ENCODE data around the gene DAPK3. TPM values are rescaled to one million over a fixed set of nuclear protein-coding genes. Genes with fewer than 3 reads are reported as not detected.

The DAPK3 gene
- total RNA-seq, 1 experiment from 2014 or later, result 58.6 TPM

DNA sequence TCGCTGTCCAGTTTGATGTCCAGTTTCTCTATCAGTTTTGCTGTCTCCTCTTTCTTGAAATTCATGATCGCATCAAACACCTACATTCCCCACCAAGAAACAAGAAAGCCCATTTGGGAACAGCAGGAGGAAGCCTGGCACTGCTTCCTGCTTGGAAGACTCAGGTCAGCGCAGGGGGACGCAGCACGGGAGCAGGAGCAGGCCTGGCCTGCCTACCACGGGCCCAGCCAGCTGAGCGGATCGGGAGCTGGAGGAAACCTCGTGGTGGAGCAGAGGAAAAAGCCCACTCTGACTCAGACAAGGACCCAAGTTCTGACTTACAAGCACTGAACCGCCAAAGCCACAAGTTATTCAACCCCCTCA is 10.5 kb upstream of the DAPK3 start:
- intact Hi-C loops (cut with micrococcal nuclease; ENCODE audit: unreplicated experiment), result loop anchor here (10.0 kb wide), 1 partner anchor 83 kb away; the partner anchor contains the start of gene ZBTB7A
- Histone ChIP-seq H3K4me3 (ENCODE audit: low read depth, low read length) (no peak overlapping the region), H3K9me3 (no peaks in the 10 kb centered on the region), H3K27me3 (replicated peaks; ENCODE audit: control insufficient read depth, insufficient read depth, low read length) (no peaks in the 10 kb centered on the region), H3K4me1 (peaks cover 12% of the 10 kb centered on the region), H3K36me3 (ENCODE audit: control insufficient read depth, insufficient read depth, low read length) (peaks cover 49% of the 10 kb centered on the region)
- H3K9me3 Mint-ChIP-seq (ENCODE audit: unreplicated experiment), result no peaks in the 10 kb centered on the region
- no peaks in the 10 kb centered on the region for H3K27me3 Mint-ChIP-seq (ENCODE audit: insufficient read depth, unreplicated experiment)
- BruUV-seq (replicated peaks), result no TSS peak
- DNase-seq, result no peak
- H3K4me1 Mint-ChIP-seq (ENCODE audit: low read depth, unreplicated experiment), result peaks cover 6% of the 10 kb centered on the region
- no peak overlapping the region for H3K4me3 Mint-ChIP-seq (ENCODE audit: unreplicated experiment)
- ChIA-PET POLR2A (interaction anchor here (1.0 kb wide), 1 partner anchor 12 kb away, joined by 3 read pairs; no protein-coding TSS in a partner anchor), CTCF (no interaction called here)
- H3K36me3 Mint-ChIP-seq (ENCODE audit: insufficient read depth, unreplicated experiment), result peaks cover 98% of the 10 kb centered on the region
- H3K27ac Mint-ChIP-seq (ENCODE audit: unreplicated experiment), result peak overlapping the region; percentile 20
- TF ChIP-seq, protein P1, sequence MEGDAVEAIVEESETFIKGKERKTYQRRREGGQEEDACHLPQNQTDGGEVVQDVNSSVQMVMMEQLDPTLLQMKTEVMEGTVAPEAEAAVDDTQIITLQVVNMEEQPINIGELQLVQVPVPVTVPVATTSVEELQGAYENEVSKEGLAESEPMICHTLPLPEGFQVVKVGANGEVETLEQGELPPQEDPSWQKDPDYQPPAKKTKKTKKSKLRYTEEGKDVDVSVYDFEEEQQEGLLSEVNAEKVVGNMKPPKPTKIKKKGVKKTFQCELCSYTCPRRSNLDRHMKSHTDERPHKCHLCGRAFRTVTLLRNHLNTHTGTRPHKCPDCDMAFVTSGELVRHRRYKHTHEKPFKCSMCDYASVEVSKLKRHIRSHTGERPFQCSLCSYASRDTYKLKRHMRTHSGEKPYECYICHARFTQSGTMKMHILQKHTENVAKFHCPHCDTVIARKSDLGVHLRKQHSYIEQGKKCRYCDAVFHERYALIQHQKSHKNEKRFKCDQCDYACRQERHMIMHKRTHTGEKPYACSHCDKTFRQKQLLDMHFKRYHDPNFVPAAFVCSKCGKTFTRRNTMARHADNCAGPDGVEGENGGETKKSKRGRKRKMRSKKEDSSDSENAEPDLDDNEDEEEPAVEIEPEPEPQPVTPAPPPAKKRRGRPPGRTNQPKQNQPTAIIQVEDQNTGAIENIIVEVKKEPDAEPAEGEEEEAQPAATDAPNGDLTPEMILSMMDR (IDR thresholded peaks at IDR 0.05; ENCODE audit: insufficient read depth in 1 of 2, low read depth in 1 of 2, low read length in 1 of 2, severe bottlenecking in 1 of 2, unreplicated experiment in 1 of 2), result no peak

DNA sequence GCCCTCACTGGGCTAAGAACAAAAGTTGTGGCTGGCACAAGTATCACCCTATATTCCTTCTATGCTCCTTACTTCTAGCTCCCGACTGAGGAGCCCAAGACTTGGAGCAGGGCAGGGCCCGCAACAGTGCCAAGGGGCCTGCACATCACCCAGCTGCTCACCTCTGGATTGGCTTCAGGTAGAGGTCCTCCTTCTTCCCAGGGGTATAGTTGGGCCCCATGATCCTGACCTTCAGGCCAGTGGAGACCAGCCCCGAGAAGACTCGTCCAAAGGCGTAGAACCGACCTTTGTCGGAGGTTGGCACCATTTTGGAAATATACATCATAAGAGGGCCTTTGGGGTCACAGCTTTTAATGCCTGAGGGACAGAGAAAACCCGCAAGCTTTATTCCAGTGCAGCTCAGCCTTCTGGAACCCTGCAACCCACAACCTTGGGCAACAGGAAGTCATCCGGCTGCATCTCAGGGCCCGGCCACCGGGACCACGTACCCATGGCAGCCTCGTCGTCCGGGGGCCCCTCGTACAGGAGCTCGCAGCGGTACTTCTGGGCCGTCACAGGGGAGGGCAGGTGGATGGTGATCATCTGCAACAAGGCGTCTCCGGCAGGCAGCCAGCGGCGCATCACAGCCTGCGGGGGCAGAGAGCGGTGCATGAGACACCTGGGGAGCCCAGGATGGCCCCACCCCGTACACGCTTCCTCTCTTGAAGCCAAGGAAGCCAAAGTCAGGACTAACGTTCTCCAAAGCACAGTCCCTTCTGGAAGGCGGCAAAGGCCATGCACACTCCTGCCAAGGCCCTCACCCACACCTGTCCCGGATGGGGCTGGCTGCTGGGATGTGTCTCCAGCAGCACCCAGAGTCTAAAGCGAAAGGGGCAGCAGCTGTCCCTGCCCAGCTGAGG is 9.7 kb upstream of the DAPK3 start:
- H3K36me3 Mint-ChIP-seq (ENCODE audit: insufficient read depth, unreplicated experiment), result peaks cover 100% of the 10 kb centered on the region
- BruUV-seq (replicated peaks), result no TSS peak
- H3K9me3 Mint-ChIP-seq (ENCODE audit: unreplicated experiment), result no peaks in the 10 kb centered on the region
- no peaks in the 10 kb centered on the region for H3K27me3 Mint-ChIP-seq (ENCODE audit: insufficient read depth, unreplicated experiment)
- Histone ChIP-seq H3K36me3 (ENCODE audit: control insufficient read depth, insufficient read depth, low read length) (peaks cover 49% of the 10 kb centered on the region), H3K4me1 (peaks cover 12% of the 10 kb centered on the region), H3K4me3 (ENCODE audit: low read depth, low read length) (no peak overlapping the region), H3K27me3 (replicated peaks; ENCODE audit: control insufficient read depth, insufficient read depth, low read length) (no peaks in the 10 kb centered on the region), H3K9me3 (no peaks in the 10 kb centered on the region)
- POLR2A ChIA-PET, result interaction anchor here (1.5 kb wide), 1 partner anchor 12 kb away, joined by 3 read pairs; no protein-coding TSS in a partner anchor
- intact Hi-C loops (cut with micrococcal nuclease; ENCODE audit: unreplicated experiment), result loop anchor here (10.0 kb wide), 1 partner anchor 84 kb away; the partner anchor contains the start of gene ZBTB7A
- CTCF ChIA-PET, result no interaction called here
- no peak overlapping the region for H3K4me3 Mint-ChIP-seq (ENCODE audit: unreplicated experiment)
- peaks cover 6% of the 10 kb centered on the region for H3K4me1 Mint-ChIP-seq (ENCODE audit: low read depth, unreplicated experiment)
- TF ChIP-seq, protein P1 (IDR thresholded peaks at IDR 0.05; ENCODE audit: insufficient read depth in 1 of 2, low read depth in 1 of 2, low read length in 1 of 2, severe bottlenecking in 1 of 2, unreplicated experiment in 1 of 2), result no peak
- no peak for DNase-seq
- H3K27ac Mint-ChIP-seq (ENCODE audit: unreplicated experiment), result peak overlapping the region; percentile 20

DNA sequence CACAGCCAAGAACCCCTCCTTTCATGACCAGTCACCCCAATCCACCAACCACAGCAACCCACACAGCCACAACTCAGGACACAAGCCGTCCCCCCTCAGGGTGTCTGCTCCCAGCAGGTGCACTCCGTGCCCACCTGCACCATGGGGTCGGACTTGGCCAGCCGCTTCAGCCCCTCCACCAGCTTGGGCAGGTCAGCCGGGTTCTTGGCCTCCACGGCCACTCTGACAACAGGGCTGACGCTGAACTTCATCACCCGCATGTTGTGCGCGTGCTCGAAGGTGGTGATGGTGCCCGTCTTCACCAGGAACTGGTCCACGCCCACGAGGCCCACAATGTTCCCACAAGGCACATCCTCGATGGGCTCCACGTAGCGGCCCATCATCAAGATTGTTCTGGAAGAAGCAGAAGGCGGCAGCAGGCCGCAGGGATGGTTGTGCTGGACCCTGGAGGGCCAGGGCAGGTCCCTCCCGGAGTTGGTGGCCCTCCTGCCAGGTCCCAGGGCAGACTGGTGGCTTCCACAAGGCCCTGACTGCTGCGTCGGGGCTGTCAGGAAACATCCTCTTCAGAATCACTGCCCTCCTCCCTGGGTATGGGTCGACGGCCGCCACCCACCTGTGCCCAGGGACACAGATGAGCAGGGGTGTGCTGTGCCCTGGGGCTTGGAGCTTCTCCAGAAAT is 8.9 kb upstream of the DAPK3 start:
- Histone ChIP-seq H3K36me3 (ENCODE audit: control insufficient read depth, insufficient read depth, low read length) (peaks cover 49% of the 10 kb centered on the region), H3K27me3 (replicated peaks; ENCODE audit: control insufficient read depth, insufficient read depth, low read length) (no peaks in the 10 kb centered on the region), H3K9me3 (no peaks in the 10 kb centered on the region), H3K4me1 (peaks cover 12% of the 10 kb centered on the region), H3K4me3 (ENCODE audit: low read depth, low read length) (no peak overlapping the region)
- BruUV-seq (replicated peaks), result no TSS peak
- intact Hi-C loops (cut with micrococcal nuclease; ENCODE audit: unreplicated experiment), result loop anchor here (10.0 kb wide), 1 partner anchor 85 kb away; the partner anchor contains the start of gene ZBTB7A
- DNase-seq, result no peak
- CTCF ChIA-PET, result interaction anchor here (1.0 kb wide), 1 partner anchor 8 kb away, joined by 7 read pairs; no protein-coding TSS in a partner anchor
- H3K4me1 Mint-ChIP-seq (ENCODE audit: low read depth, unreplicated experiment), result peaks cover 6% of the 10 kb centered on the region
- no peak overlapping the region for H3K27ac Mint-ChIP-seq (ENCODE audit: unreplicated experiment)
- POLR2A ChIA-PET, result interaction anchor here (1.0 to 1.5 kb wide), 2 partner anchors 10 to 11 kb away, joined by 3 to 4 read pairs; no protein-coding TSS in a partner anchor
- peaks cover 100% of the 10 kb centered on the region for H3K36me3 Mint-ChIP-seq (ENCODE audit: insufficient read depth, unreplicated experiment)
- TF ChIP-seq, protein P1 (IDR thresholded peaks at IDR 0.05; ENCODE audit: insufficient read depth in 1 of 2, low read depth in 1 of 2, low read length in 1 of 2, severe bottlenecking in 1 of 2, unreplicated experiment in 1 of 2), result no peak
- no peaks in the 10 kb centered on the region for H3K27me3 Mint-ChIP-seq (ENCODE audit: insufficient read depth, unreplicated experiment)
- no peak overlapping the region for H3K4me3 Mint-ChIP-seq (ENCODE audit: unreplicated experiment)
- H3K9me3 Mint-ChIP-seq (ENCODE audit: unreplicated experiment), result no peaks in the 10 kb centered on the region

All from Caco-2 (cell line).